ENCODE data around the gene EZR. TPM values are rescaled to one million over a fixed set of nuclear protein-coding genes. Genes with fewer than 3 reads are reported as not detected.
"Not testable (repeated sequence)": the region's sequence is repeated elsewhere in the genome, so short reads cannot be mapped to it uniquely, and the experiment has no call there.

EZR gene
- total RNA-seq, 1 donor from 2014 or later: 314 TPM

DNA sequence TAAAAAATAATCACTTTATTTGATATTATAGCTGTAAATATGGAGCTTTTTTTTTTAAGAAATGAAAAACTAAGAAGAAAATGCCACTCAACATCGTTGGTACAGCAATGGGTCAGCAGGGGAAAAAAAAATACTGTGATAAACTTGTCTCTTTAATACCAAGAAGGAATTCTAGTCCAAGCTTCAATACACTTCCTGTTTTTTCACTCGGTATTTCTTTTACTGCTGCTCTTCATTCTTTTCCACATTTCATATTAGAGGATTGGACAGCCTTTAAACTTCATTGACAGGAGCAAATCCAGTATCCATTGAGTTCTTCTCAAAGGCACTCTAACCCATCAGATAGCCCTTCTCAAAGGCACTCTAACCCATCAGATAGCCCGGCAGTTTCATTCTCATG lies 22.2 kb upstream of the EZR start:
- no peak for DNase-seq (ENCODE audit: low spot score)

DNA sequence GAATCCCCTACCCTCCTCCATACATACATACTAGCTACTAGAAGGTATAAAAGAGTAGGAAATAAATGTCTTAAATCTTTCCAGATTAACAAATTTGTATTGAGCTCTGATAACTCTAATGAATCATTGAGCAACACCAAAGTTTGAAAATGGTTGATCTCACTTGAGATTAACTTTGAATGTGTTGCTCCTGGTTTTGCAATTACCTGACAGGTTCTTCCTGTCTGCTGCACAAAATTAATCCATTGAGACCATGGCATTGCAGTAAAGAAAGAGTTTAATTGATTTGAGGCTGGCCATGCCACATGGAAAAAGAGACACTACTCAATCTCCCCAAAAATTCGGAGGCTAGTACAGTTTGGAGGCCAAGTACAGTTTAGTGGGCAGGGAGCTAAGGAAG lies 21.3 kb upstream of the EZR start:
- no peak for DNase-seq (ENCODE audit: low spot score)

GRCh38 chr6:158839796-158840195 lies 20.6 kb upstream of the EZR start:
- no peak for DNase-seq (ENCODE audit: low spot score)

GRCh38 chr6:158838790-158839189 lies 19.6 kb upstream of the EZR start:
- DNase-seq (ENCODE audit: low spot score): not testable (repeated sequence)

DNA sequence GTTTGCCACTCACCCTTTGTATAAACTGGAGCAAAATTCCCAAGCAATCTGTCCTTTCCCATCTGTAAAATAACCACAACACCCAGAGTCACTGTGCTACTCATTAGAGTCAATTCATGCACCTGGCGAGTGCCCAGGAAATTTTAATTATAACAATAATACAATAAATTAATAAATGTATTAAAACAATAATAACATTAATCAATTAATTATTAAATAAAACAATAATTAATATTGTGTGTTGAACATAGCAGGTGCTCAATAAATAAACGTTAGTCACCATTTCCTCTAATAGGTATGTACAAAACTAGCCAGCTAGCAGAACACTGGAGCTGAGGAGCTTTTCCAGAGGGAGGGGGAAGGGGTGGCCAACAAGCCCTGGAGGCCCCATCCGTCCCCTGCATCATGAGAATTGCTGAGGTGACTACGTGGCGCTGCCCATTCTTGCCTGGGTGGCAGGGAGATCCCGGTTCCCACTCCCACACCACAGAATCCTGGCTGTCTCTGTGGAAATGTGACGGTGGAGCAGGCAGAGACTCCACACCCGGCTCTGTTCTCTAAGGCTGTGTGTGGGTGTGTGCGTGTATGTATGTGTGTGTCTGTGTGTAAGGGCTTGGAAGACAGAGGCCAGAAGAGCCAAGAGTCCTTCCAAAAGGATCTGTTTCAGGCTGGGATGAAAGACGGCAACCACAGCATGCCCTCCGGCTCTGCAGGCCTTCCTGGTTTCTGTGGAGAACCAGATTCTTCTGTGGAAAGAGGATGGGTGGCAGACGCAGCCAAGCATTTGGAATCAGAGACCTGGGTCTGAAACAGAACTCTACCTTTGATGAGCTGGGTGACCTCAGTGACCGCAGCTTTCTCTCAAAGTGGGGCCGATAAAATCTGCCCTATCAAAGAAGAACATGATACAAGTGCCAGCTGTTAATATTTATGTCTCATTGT lies 18.8 kb upstream of the EZR start:
- no peak for DNase-seq (ENCODE audit: low spot score)

DNA sequence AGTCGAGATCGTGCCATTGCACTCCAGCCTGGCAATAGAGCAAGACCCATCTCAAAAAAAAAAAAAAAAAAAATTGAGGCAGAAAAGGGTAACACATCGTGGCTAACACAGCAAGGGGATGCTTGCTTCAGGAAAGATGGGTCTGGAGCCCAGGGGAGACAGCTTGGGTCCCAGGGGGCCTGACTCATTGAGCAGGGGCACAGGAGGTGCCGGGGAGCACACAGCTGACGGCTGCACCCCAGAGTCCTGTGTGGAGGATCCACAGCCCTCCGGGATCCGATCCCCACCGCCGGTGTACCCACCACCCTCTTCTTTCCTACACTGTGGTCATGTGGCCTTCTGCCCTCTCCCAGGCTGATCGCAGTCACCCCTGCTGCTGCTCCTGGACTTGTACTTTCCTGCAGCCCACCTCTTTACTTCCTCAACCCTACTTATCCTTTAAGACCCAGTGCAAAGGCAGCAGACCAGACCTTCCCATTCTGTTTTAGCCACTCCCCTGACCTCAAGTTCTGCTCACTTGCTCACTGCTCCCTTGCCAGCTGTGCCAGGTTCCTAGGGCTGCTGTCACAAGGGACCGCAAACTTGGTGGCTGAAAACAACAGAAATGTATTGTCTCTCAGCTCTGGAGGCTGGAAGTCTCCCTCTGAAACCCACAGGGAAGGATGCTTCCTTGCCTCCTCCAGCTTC lies 17.6 kb upstream of the EZR start:
- no peak for DNase-seq (ENCODE audit: low spot score)

DNA sequence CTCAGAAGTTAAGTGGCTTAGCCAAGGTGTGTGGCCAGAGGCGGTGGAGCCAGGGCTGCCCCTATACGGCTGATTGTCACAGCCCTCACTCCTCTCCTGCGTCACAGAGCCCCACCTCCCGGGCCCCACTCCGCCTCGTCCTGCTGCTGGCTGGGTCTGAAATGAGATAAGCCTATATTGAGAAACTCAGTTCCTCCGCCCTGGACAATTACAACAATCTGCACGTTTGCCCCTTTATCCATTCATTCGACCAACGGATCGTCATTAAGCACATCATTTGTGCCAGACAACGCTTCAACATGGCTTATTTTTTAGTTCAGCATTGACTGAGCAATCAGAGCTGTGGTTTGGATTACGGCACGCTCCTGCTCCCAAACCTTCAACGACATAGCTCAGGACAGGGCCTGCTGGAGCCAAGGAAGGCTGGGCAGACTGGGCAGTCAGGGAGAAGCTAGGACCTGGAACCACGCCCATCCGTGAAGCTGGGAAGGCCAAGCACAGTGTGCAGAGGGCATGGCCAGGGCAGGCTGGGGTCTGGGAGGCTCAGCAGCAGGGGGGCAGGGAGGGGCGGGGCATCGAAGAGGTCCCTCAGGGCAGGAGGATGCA lies 16.6 kb upstream of the EZR start:
- peak; percentile 69 for DNase-seq (ENCODE audit: low spot score)

GRCh38 chr6:158834675-158835385 lies 15.7 kb upstream of the EZR start:
- no peak for DNase-seq (ENCODE audit: low spot score)

- not testable (repeated sequence) for DNase-seq (ENCODE audit: low spot score)
These were observed 13.6 kb upstream of the EZR start for GRCh38 chr6:158832807-158833206.

DNA sequence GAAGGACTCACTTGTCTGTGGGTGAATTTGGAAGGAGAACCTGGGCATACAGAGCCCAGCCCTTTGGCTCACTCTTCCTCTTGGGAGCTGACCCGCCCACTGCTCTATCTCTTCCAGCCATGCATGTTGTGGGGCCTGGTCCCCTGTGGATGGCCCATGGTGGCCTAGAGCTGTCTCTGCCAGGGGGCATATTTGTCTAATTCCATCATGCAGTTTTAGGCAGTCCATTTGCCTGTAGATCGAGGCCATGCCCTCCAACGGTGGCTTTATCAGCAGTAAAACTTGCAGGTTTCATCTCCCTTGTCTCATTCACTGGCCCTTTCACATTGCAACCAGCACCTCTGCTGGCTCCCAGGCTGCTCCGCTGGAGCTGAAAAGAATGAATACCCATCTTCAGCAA lies 12.9 kb upstream of the EZR start:
- no peak for DNase-seq (ENCODE audit: low spot score)

DNA sequence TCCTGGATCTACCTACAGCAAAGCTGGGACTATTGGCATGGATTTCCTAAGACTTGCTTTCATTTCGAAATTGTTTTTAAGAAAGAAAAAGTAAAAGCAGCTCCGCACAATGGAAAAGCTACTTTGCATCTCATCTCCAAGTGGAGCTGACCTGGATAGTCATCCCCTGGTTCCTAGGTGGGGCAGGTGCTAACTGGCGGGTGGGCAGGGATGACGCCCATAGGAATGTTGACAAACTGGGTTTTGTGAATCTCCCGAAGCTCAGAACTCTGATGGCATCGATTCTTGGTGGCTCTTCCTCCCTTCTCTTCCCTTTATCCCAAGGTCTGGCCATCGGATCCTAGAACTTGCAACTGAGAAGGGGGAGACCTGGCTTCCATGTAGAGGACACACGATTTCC lies 12.4 kb upstream of the EZR start:
- no peak for DNase-seq (ENCODE audit: low spot score)

GRCh38 chr6:158830736-158831135 lies 11.6 kb upstream of the EZR start:
- no peak for DNase-seq (ENCODE audit: low spot score)

GRCh38 chr6:158828807-158829206 lies 9.6 kb upstream of the EZR start:
- DNase-seq (ENCODE audit: low spot score): no peak

GRCh38 chr6:158826819-158827501 lies 7.8 kb upstream of the EZR start:
- no peak for DNase-seq (ENCODE audit: low spot score)

DNA sequence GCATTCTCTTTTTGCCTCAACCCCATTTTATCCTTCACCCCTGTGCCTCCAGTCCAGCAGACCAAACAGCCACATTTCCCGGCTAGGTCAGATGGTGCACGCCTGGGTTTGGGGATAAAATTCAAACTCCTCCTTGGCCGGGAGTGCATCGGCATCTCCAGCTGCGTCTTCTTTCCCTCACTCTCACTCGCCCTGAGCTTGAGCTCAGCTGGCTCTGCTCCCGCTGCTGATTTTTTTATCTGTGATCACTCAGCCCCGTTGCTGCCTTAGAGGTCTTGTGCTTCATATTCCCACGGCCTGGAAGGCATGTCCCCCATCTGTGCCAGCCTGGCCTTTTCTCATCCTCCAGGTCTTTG lies 6.8 kb upstream of the EZR start:
- no peak for DNase-seq (ENCODE audit: low spot score)

DNA sequence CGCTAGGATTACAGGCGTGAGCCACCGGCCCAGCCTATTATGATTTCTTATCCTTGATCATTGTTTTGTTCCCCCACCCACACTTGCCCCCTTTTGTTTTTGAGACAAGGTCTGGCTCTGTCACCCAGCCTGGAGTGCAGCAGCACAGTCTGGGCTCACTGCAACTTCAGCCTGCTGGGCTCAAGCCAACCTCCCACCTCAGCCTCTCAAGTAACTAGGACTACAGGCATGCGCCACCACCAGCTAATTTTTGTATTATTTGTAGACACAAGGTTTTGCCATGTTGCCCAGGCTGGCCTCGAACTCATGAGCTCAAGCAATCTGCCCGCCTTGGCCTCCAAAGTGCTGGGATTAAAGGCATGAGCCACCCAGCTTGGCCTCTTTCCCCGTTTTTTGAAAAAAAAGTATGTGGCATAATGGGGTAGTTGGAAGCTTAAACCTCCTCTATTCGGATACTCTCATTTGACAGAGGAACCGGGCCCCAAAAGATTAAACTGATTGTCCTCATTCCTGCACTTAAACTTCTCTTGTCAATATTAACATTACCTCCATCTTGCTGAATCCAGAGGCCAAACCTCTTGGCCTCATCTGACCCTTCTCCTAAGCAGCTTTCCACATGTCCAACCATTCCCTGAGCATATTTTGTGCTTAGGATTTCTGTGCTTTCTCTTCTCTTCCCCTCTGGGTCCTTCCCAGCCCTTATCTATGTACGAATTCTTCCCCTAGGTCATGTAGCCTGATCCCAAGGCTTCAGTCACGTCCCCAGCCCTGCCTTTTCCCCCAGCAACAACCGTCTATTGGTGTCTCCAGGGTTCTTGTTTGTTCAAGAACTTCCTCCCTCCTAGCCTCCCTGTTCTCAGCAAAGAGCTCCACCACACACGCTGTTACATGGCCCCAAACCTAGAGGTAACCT lies 6.1 kb upstream of the EZR start:
- DNase-seq (ENCODE audit: low spot score): no peak

- not testable (repeated sequence) for DNase-seq (ENCODE audit: low spot score)
These were observed 4.4 kb upstream of the EZR start for GRCh38 chr6:158823616-158824015.

DNA sequence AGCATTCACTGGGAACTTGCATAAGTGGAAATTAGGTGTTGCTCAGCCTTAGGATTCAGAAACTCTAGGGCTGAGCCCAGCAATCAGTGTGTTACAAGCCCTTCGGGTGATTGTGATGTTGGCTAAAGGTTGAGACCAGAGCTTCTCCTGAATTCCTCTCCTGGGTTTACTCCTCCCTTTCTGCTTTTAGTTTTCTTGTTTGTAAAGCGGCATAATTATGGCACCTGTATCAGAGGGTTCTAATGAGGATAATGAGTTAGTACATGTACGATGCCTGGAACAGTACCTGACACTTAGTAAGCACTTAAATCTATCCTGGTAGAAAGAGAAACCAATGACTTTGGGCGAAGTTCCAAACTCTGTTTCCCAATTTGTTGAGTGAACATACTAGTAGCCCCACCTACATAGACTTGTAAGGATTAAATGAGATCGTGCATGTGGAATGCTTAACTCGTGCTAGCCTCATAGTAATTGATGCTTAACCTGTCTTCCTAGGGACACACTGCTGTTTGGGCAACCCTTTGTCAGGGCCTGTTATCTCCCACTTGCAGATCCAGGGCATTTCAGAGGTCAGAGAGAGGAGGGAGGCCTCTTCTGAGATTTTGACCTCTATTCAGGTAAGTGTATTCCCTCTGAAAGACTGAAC lies 932 bp upstream of the EZR start:
- no peak for DNase-seq (ENCODE audit: low spot score)

DNA sequence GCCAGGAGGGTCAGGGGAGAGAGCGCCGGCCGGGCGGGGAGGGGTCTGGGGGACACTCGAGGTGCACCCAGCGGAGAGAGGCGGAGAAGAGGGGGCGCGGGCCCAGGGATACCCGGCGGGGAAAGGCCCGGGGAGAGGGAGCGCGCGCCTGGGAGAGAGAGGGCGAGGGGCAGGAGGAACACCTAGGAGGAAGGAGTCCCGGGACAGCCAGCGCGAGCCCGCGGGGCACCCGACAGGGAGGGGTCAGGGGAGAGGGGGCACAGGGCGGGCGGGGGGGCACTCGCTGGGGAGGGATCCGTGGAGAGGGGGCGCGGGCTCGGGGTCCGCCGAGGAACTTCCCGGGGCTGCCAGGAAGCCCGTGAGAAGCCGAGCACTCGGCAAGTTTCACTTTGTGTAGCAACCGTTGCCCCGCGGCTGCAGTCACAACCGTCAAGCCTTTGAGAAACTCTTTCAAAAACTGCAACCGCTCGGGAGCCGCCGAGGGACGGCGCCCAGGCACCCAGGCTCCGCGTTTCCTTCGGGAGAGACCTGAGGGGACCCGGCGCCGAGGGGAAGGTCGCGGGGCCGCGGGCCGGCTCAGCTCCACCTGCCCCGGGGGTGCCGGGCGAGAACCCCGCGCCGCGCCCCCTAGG lies 471 bp downstream of the EZR start:
- peak; percentile 73 for DNase-seq (ENCODE audit: low spot score)

Measured in ureter (tissue), 1 donor.